ENCODE results near the gene MAGEF1.

- TF ChIP-seq YY1 (IDR thresholded peaks at IDR 0.05; ENCODE audit: insufficient read depth, insufficient read length) (no peak), ZNF274 (IDR thresholded peaks at IDR 0.05; ENCODE audit: low read depth, low read length) (no peak), SUZ12 (IDR thresholded peaks at IDR 0.05; ENCODE audit: extremely low read depth, insufficient read depth, insufficient read length) (no peak)
Observed at GRCh38 chr3:184741798-184742675, 30.2 kb upstream of the MAGEF1 start.
